DOHH2 (cell line): ENCODE data around the gene COL25A1.

Source experiments
- CTCF ChIP-seq: fragments of 200-600 bp; sonication (generic); IDR thresholded peaks from one replicate; pipeline ENCODE4 v1.5.1; 2014; ENCODE audit warnings: antibody characterized with exemption, mild to moderate bottlenecking, low read depth, low read length; ENCODE audit not compliant: poor library complexity, severe bottlenecking
- EZH2phosphoT487 ChIP-seq: fragments of 200-600 bp; sonication (generic); IDR thresholded peaks from 2 replicates; pipeline ENCODE4 v1.6.1; 2017; ENCODE audit warnings: borderline replicate concordance, mild to moderate bottlenecking, antibody characterized with exemption, low read length, moderate library complexity, mixed read lengths

GRCh38 chr4:108940149-108940548 is 362.3 kb downstream of the COL25A1 start:
- TF ChIP-seq CTCF (no peak), EZH2phosphoT487 (no peak)
